GM12878 (cell line): ENCODE measurements around the gene UAP1L1. TPM values are rescaled to one million over a fixed set of nuclear protein-coding genes. Genes with fewer than 3 reads are reported as not detected.

Source experiments
- ATAC-seq: fragments of 200-7000 bp; cut with Tn5 transposase; 3 replicates; pipeline ENCODE4 v1.9.1; 2020; ENCODE audit warnings: mild to moderate bottlenecking, moderate library complexity
- BruUV-seq: library from RNA; stranded (reverse); fragments of 400-500 nt; replicated peaks from 2 replicates; lab custom pipeline; 2021; lab: Mats Ljungman, UMichigan
- CTCF ChIA-PET: fragments of 300-600 bp; sonication (Branson Sonifier 250); formaldehyde crosslinking; extraction: SDS; loops from one replicate; lab custom pipeline; 2021; ENCODE audit warnings: inconsistent platforms; lab: Yijun Ruan, JAX
- POLR2A ChIA-PET: fragments of 350-600 bp; formaldehyde crosslinking; extraction: SDS; loops from one replicate; lab custom pipeline; 2021; ENCODE audit warnings: inconsistent platforms; lab: Charles Lee
- RAD21 ChIA-PET: fragments of 300-600 bp; sonication (Branson Sonifier 250); formaldehyde crosslinking; loops from one replicate; lab custom pipeline; 2023; ENCODE audit warnings: antibody characterized with exemption; ENCODE audit not compliant: unreplicated experiment; lab: Charles Lee
- SMC1A ChIA-PET: fragments of 300-600 bp; sonication (Branson Sonifier 250); formaldehyde crosslinking; loops from one replicate; lab custom pipeline; 2023; ENCODE audit not compliant: unreplicated experiment, uncharacterized antibody; lab: Charles Lee
- DNase-seq: peaks from one replicate; pipeline ENCODE4 v3.0.0-alpha.2; 2011; ENCODE audit warnings: low read depth, low spot score
- FAIRE-seq: peaks from 3 replicates; lab custom pipeline; 2011; peaks lifted over from hg19 to GRCh38; lab: Jason Lieb, UNC
- H2AFZ ChIP-seq: 2 replicates; pipeline ENCODE4 v1.6.0; 2011; ENCODE audit warnings: low read depth, low read length, control low read depth; ENCODE audit not compliant: control insufficient read depth
- H3K27ac ChIP-seq: 2 replicates; pipeline ENCODE4 v1.5.1; 2011; ENCODE audit warnings: control low read depth; ENCODE audit not compliant: control insufficient read depth, insufficient read depth
- H3K27me3 ChIP-seq, 2 experiments: replicated peaks in 1 of 2; 2 replicates each; pipeline versions ENCODE4 v1.6.0 to v1.6.1; 2011; ENCODE audit warnings: low read length in 1 of 2; ENCODE audit not compliant: control insufficient read depth in 2 of 2, insufficient read depth in 2 of 2
- H3K36me3 ChIP-seq, 2 experiments: 2 replicates each; pipeline ENCODE4 v1.5.1; 2011; ENCODE audit warnings: low read length in 1 of 2; ENCODE audit not compliant: control insufficient read depth in 2 of 2, insufficient read depth in 2 of 2
- H3K4me1 ChIP-seq: 2 replicates; pipeline ENCODE4 v1.6.1; 2011; ENCODE audit warnings: mild to moderate bottlenecking, low read length, moderate library complexity, mixed read lengths; ENCODE audit not compliant: control insufficient read depth, insufficient read depth
- H3K4me2 ChIP-seq: 2 replicates; pipeline ENCODE4 v1.6.0; 2011; ENCODE audit warnings: control low read depth; ENCODE audit not compliant: control insufficient read depth, insufficient read depth
- H3K4me3 ChIP-seq: fragments of 200-600 bp; sonication (generic); 2 replicates; pipeline ENCODE4 v1.5.1; 2016
- H3K79me2 ChIP-seq: 2 replicates; pipeline ENCODE4 v1.6.0; 2011; ENCODE audit warnings: low read length; ENCODE audit not compliant: control insufficient read depth, insufficient read depth
- H3K9ac ChIP-seq: 2 replicates; pipeline ENCODE4 v1.8.0; 2011; ENCODE audit warnings: low read length, control low read depth, mixed read lengths; ENCODE audit not compliant: control insufficient read depth, insufficient read depth
- H3K9me3 ChIP-seq: replicated peaks from 3 replicates; pipeline ENCODE4 v1.5.1; 2011; ENCODE audit warnings: mild to moderate bottlenecking, low read length; ENCODE audit not compliant: control insufficient read depth, insufficient read depth
- H4K20me1 ChIP-seq: 2 replicates; pipeline ENCODE4 v1.6.0; 2011; ENCODE audit not compliant: control insufficient read depth, insufficient read depth
- E2F4 ChIP-seq: IDR thresholded peaks from 2 replicates; pipeline ENCODE4 v1.6.1; 2012; ENCODE audit warnings: low read depth, low read length, improper control_type of control experiment
- IRF3 ChIP-seq: fragments of 450-650 bp; IDR thresholded peaks from 2 replicates; pipeline ENCODE4 v1.6.1; 2014; ENCODE audit warnings: mild to moderate bottlenecking
- JUNB ChIP-seq: IDR thresholded peaks from 2 replicates; pipeline ENCODE4 v1.6.1; 2016; ENCODE audit warnings: antibody characterized with exemption, mild to moderate bottlenecking
- NRF1 ChIP-seq: conservative IDR thresholded peaks from 2 replicates; pipeline ENCODE4 v1.6.1; 2011; ENCODE audit warnings: mild to moderate bottlenecking, low read depth, low read length, improper control_type of control experiment
- RUNX3 ChIP-seq: IDR thresholded peaks from 2 replicates; pipeline ENCODE4 v1.6.1; 2012; ENCODE audit warnings: low read length, inconsistent platforms
- SP1 ChIP-seq: IDR thresholded peaks from one replicate; pipeline ENCODE4 v1.6.1; 2011; ENCODE audit warnings: low read depth, low read length
- USF2 ChIP-seq: IDR thresholded peaks from 2 replicates; pipeline ENCODE4 v1.6.1; 2011; ENCODE audit warnings: low read depth, low read length, improper control_type of control experiment, borderline replicate concordance
- WGBS: methylation state at CpG from one replicate; pipeline ENCODE4 v1.1.6; 2016; ENCODE audit warnings: low lambda C conversion rate; ENCODE audit not compliant: insufficient replicate concordance, insufficient coverage; ENCODE audit errors: missing lambda C conversion rate; 5-methylcytosine and 5-hydroxymethylcytosine counted together
- in situ Hi-C: fragments of 300-500 bp; cut with MboI; formaldehyde crosslinking; loops from 9 replicates; pipeline ENCODE4 v1.14.3; 2018; ENCODE audit warnings: mixed read lengths
- intact Hi-C: fragments of 100-400 bp; cut with micrococcal nuclease; formaldehyde crosslinking; loops from one replicate; pipeline ENCODE4 v1.14.2; 2022; ENCODE audit not compliant: unreplicated experiment
- polyA plus RNA-seq, 11 experiments: library from polyadenylated mRNA; depleted of rRNA in 4 of 11; unstranded in 6 of 11; stranded (reverse) in 5 of 11; fragments of >200 nt; fragmentation: Nextera tagmentation in 4 of 11; fragmentation: Illumina TruSeq in 1 of 11; extraction: Ambion mirVana in 4 of 11; extraction: Trizol in 1 of 11; gene quantifications; 1 replicate in 1 of 11; 2 replicates in 10 of 11; pipeline versions ENCODE4 v1.2.1 to v1.2.3, GENCODE V29; 2011 to 2016; ENCODE audit warnings: inconsistent platforms in 2 of 11, missing spikeins in 2 of 11, low read depth in 1 of 11
- total RNA-seq, 4 experiments: library from RNA; depleted of rRNA in 3 of 4; stranded (reverse); fragments of >200 nt in 3 of 4; fragmentation: Illumina TruSeq in 1 of 4; extraction: Trizol in 1 of 4; gene quantifications; 2 replicates each; pipeline versions ENCODE4 v1.2.1 to v1.2.3, GENCODE V29; 2013 to 2021
- TF ChIP-seq, protein P1 (sequence below), 3 experiments: IDR thresholded peaks in 2 of 3; conservative IDR thresholded peaks in 1 of 3; 2 replicates each; pipeline ENCODE4 v1.5.1; 2011; ENCODE audit warnings: low read depth in 3 of 3, low read length in 3 of 3, mild to moderate bottlenecking in 3 of 3, control low read depth in 2 of 3, moderate library complexity in 2 of 3, inconsistent platforms in 1 of 3, mixed read lengths in 1 of 3; ENCODE audit not compliant: control insufficient read depth in 2 of 3, insufficient read depth in 1 of 3; ENCODE audit errors: extremely low read depth in 1 of 3
- TF ChIP-seq, protein P2 (sequence below): fragments of 450-650 bp; IDR thresholded peaks from 2 replicates; pipeline ENCODE4 v1.6.1; 2017; ENCODE audit warnings: mild to moderate bottlenecking, moderate library complexity

Gene UAP1L1
- total and polyA plus RNA-seq, 10 of the 15 experiments (the other 5 are each of a cell fraction or from before 2014, with no cell fraction given) = 0.29 to 15.7 (median 5.8) TPM

DNA sequence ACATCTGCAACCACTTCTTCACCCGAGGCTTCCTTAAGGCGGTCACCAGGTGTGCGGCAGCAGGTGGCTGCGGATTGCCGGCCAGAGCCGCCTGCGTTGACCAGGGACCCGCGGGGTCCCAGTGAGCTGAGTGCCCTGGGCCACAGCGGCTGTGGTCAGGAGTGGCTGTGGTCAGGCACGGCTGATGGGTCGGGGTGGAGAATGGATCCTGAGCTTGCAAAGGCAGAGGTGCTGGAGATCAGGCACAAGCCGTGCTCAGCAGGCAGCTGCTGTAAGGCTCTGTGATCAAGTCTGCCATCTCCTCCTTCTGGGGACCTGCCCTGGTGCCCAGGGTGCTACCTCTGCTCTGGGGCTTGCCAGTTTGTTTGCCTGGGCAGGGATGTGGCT is 2.1 kb downstream of the UAP1L1 start:
- H4K20me1 ChIP-seq = no peaks in the 10 kb centered on the region; the same call in 1 of the 2 replicates
- no TSS peak for BruUV-seq
- H3K4me1 ChIP-seq = peaks cover 36% of the 10 kb centered on the region
- H3K4me2 ChIP-seq = peak overlapping the region; percentile 30; the same call in 1 of the 2 replicates
- peaks cover 0 to 5% of the 10 kb centered on the region in 2 experiments; a peak in 3 of 4 replicates for H3K36me3 ChIP-seq
- H2AFZ ChIP-seq = no peak overlapping the region
- no peak for ATAC-seq
- no peak overlapping the region for H3K4me3 ChIP-seq
- no peaks in the 10 kb centered on the region for H3K27me3 ChIP-seq
- in situ Hi-C loops (no loop called here), intact Hi-C loops (no loop called here)
- TF ChIP-seq, protein P1, sequence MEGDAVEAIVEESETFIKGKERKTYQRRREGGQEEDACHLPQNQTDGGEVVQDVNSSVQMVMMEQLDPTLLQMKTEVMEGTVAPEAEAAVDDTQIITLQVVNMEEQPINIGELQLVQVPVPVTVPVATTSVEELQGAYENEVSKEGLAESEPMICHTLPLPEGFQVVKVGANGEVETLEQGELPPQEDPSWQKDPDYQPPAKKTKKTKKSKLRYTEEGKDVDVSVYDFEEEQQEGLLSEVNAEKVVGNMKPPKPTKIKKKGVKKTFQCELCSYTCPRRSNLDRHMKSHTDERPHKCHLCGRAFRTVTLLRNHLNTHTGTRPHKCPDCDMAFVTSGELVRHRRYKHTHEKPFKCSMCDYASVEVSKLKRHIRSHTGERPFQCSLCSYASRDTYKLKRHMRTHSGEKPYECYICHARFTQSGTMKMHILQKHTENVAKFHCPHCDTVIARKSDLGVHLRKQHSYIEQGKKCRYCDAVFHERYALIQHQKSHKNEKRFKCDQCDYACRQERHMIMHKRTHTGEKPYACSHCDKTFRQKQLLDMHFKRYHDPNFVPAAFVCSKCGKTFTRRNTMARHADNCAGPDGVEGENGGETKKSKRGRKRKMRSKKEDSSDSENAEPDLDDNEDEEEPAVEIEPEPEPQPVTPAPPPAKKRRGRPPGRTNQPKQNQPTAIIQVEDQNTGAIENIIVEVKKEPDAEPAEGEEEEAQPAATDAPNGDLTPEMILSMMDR (IDR thresholded peaks at IDR 0.05 in 2 of 3, conservative IDR thresholded peaks at IDR 0.05 in 1 of 3; ENCODE audit: control insufficient read depth in 2 of 3, extremely low read depth in 1 of 3, insufficient read depth in 1 of 3, low read depth in 3 of 3, low read length in 3 of 3) = no peak
- TF ChIP-seq SP1 (no peak), RUNX3 (no peak), NRF1 (no peak), USF2 (no peak), E2F4 (no peak), IRF3 (no peak), JUNB (no peak)
- TF ChIP-seq, protein P2, sequence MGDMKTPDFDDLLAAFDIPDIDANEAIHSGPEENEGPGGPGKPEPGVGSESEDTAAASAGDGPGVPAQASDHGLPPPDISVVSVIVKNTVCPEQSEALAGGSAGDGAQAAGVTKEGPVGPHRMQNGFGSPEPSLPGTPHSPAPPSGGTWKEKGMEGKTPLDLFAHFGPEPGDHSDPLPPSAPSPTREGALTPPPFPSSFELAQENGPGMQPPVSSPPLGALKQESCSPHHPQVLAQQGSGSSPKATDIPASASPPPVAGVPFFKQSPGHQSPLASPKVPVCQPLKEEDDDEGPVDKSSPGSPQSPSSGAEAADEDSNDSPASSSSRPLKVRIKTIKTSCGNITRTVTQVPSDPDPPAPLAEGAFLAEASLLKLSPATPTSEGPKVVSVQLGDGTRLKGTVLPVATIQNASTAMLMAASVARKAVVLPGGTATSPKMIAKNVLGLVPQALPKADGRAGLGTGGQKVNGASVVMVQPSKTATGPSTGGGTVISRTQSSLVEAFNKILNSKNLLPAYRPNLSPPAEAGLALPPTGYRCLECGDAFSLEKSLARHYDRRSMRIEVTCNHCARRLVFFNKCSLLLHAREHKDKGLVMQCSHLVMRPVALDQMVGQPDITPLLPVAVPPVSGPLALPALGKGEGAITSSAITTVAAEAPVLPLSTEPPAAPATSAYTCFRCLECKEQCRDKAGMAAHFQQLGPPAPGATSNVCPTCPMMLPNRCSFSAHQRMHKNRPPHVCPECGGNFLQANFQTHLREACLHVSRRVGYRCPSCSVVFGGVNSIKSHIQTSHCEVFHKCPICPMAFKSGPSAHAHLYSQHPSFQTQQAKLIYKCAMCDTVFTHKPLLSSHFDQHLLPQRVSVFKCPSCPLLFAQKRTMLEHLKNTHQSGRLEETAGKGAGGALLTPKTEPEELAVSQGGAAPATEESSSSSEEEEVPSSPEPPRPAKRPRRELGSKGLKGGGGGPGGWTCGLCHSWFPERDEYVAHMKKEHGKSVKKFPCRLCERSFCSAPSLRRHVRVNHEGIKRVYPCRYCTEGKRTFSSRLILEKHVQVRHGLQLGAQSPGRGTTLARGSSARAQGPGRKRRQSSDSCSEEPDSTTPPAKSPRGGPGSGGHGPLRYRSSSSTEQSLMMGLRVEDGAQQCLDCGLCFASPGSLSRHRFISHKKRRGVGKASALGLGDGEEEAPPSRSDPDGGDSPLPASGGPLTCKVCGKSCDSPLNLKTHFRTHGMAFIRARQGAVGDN = no peak
- H3K9ac ChIP-seq = no peak overlapping the region
- ChIA-PET POLR2A (no interaction called here), SMC1A (no interaction called here), CTCF (no interaction called here), RAD21 (interaction anchor here (0.6 kb wide), 1 partner anchor 12 kb away, joined by 3 read pairs; no protein-coding TSS in a partner anchor)
- H3K79me2 ChIP-seq = peaks cover 8% of the 10 kb centered on the region
- DNase-seq = no peak
- FAIRE-seq = no peak
- WGBS = 92% methylated on average over 13 of the region's 13 CpGs
- no peak overlapping the region for H3K27ac ChIP-seq
- no peaks in the 10 kb centered on the region for H3K9me3 ChIP-seq
